Pons (tissue), 1 donor: Measurements from ENCODE around the gene CDA.
"Not testable (repeated sequence)": the region's sequence is repeated elsewhere in the genome, so short reads cannot be mapped to it uniquely, and the experiment has no call there.

ENCODE experiments used
- DNase-seq: peaks from one replicate; pipeline ENCODE4 v3.0.0-alpha.2; 2016; ENCODE audit warnings: low spot score

CDA gene

DNA sequence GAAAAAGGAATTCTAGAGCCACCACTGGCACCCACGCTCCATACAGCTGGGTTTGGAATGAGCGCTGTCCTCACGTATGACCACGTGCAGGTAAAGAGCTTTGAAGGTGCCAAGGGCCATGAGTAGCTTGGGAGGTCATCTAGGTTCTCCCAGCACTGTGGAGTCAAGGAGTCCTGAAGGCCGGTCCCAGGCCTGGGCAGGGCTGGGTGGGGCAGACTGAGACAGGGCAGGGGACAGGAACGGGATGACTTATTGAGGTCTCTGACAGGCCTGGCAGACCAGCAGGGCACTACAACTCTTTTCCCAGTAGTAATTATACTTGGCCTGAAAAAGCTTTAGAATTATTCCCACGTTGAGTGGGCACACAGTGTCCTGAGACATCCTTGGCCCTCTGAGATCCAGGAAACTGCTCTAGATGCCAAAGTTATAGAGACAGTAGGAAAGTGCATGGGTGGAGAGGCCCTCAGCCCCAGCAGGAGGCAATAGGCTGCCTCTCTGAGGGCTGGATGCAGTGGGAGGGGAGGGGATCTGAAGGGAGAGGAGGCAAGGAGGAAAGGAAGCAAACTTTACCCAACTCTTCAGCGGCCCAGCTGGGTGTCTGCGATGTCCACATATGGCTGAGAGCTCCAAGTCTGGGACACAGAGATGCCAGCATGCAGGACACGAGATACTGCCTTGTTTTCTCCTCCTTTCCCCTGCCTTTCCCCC lies 1.8 kb upstream of the CDA start:
- DNase-seq = no peak

DNA sequence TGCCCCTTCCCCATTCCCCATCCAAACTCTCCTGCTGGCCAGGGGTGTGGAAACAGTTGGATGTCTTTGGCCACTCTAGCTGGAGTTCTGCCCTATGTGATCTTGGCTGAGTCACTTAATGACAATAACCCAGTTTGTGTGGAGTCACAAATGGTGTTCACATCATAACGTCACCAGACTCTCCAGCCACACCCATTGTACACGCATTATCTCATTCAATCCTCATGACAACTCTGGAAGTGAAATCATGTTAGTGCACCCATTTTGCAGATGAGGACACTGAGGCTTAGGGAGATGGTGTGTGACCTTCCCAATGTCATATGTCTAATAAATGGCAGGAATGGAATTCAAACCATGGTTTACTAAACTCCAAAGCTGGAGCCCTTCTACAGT lies 1.2 kb upstream of the CDA start:
- DNase-seq = no peak

DNA sequence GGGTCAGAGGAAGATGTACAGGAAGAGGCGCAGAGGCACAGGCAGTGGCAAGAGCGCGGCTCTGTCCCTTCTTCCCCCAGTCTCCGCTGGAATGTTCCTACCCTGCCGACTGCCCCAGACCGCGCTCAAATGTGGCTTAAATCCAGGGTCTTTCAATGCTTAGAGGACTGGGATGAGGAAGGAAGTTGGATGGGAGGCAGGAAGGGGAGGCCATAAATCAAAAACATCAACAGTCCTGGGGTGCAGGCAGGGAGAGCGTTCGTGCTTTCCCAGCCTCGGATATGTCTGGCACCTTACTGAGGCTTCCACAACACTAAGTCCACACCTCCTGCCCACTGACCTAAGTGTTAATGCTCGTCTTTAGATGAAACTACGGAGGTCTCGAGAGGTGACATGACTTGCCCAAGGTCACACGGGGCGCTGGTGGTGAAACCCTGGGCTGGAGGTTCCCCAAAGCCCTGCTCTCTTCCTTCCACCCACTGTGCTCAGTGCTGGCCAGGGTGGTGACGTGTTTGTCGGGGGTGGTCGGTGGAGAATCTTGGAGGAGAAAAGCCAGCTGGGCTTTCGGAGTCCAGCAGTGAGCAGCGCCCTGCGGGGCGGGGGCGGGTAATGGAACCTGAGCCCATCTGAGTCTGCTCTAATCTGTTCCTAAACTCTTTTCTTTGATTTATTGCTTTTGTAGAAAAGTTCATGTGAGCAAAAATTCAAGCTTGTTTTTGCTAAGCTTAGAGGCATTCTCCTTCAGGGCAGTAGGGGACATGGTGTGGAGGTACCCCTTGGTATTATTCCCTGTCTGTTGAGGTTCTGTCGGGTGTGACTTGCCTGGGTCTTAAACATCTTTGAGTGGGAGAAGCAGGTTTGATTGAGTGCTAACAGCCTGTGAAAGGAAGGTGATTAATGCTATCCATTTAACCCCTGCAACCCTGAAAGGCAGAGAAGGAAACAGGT lies 708 bp downstream of the CDA start:
- DNase-seq = no peak

DNA sequence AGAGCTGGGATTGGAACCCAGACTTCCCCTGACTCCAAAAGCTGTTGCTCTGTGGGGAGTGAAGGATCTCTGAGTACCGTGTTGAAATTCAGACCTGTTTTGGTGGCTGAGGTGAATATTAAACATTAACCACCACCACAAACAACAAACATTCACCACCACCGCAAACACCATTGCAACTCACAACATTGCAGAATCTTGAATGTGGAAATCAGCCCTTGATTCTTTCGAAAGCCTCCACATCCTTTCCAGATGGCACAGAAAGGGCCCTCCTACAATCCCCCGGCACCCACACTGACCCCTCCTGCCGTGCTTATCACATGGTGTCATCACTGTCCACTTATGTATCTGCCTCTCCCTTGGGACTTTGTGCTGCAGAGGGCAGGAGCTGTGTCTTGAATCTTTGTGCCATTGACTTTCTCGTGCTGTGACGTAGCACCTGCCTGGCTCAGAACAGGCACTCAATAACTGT lies 1.4 kb downstream of the CDA start:
- DNase-seq = no peak

DNA sequence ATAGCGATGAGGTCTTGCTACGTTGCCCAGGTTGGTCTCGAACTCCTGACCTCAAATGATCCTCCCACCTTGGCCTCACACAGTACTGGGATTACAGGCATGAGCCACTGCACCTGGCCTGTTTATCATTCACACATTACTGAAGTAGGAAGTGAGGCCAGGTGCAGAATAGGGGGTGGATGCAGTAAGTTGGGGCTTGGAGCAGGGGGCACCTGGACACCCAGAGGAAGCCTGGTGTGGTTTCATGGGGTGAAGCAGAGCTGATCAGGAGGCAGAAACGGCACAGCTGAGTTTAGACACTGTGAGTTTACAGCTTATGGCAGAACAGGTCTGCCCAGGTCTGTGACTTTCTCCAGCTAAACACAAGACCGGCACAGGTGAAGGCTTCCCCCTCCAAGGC lies 4.9 kb downstream of the CDA start:
- no peak for DNase-seq

DNA sequence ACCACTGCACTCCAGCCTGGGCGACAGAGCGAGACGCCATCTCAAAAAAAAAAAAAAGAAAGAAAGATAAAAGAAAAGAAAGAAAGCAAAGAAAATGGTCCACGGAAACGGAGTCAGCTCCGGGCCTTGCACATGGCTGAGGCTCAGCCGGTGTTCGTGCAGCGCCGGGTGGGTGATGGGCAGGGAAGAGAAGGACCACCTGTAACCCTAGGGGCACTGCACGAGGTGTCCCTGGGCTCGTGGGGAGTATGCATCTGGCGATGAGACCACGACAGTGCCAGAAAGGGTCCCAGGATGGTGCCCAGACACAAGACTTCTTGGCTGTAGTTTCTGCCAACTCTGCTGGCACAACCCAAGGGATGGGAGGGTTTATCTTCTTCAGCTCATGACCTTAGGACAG lies 5.8 kb downstream of the CDA start:
- DNase-seq = no peak

DNA sequence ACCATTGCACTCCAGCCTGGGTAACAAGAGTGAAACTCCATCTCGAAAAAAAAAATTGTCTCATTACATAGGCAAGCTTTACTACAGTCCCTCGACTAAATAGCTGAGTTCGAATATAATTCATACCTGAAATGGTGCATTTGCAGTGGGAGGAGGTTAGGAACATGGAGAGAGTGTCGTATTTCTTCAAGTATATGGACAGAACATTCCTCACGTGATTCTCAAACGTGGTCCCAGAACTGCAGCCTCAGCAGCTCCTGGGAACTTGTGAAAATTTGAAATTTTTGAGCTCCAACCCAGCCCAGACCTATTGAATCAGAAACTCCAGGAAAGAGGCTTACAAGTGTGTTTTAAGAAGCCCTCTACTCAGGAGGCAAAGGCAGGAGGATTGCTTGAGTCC lies 7.2 kb downstream of the CDA start:
- DNase-seq = no peak

DNA sequence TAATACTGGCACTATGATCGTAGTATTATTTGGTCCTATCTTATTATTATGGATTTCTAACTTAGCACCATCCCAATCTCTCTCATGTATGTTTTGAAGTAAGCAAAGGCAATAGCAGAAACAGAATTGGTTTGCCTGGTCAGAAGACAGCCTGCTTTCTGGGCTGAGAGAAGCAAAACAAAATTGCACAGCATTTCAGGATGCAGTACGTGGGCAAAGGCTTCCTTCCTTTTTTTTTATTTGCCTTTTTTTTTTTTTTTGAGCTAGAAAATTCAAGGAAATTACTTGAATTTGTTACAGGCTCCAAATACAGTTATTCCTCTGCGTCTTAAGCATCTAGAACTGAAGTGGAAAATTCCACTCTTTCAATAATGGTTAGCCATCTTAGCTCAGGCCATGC lies 8.8 kb downstream of the CDA start:
- no peak for DNase-seq

DNA sequence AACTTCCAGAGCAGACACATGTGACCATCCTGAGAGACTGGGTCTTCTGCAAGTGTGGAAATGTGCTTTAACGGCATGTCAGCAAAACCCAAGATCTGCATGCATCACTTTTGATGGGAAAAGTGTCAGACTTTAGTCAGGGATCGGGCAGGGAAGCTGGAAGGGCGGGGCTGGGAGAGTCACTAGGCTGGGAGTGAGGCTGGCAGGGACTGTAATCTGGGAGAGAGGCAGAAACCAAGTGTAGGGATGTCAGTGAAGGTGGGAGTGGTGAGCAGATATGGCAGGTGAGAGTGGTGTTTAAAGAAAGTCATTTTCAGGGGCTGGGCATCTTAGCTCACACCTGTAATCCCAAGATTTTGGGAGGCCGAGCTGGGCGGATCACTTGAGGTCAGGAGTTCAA lies 11.3 kb downstream of the CDA start:
- DNase-seq = no peak

DNA sequence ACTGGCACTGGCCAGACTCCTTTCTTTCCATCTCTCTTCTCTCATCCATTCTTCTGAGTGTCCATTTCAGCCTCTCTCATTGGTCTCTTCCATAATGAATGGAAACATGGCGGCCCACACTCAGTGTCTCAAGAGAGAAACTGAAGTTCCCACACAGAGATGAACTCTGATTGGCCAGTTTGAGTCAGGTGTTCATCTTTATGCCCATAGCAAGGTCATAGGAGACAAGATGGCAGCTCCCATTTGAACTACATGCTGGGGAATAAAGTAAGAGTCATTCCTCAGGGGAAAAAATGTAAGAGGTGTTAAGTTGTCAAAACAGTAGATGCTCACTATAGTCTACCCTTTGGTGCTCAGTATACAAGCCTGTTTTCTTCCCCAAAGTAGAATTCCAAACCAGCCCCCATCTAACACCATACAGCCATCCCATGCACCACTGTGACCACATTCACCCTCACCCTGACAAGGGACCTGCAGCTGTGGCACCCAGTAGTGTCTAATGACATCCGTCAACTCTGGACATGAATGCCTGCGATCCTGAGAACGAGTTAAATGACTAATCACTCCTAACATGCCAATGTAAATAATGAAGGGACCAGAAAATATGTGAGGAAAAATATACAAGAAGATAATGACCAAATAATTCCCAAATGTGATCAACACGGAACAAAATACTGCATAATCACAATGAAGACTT lies 12.4 kb downstream of the CDA start:
- no peak for DNase-seq

DNA sequence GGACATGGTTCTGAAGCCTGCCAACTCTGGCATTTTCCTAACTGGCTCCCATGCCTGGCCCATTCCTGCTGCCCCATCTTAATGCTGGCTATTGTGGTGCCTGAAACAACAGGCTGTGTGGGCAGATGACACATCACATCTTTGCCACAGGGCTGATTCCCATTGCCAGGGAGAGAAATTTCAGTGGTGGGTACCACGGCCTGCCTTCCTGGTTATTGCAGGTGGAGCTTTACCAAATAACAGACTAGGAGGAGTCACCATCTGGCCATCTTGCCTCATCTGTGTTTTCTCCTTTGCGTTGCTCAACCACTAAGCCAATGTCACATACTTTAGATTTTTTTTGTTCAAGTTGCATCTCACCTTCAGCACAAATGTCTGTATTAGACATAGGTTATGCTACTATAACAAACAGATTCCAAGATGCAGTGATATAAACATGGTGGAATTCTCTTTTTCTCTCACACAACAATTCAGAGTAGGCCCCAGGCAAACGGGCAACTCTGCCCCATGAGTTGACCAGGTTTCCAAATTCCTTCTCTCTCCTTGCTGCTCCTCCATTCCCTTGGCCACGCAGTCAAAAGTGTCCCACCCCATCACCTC lies 14.1 kb downstream of the CDA start:
- no peak for DNase-seq

DNA sequence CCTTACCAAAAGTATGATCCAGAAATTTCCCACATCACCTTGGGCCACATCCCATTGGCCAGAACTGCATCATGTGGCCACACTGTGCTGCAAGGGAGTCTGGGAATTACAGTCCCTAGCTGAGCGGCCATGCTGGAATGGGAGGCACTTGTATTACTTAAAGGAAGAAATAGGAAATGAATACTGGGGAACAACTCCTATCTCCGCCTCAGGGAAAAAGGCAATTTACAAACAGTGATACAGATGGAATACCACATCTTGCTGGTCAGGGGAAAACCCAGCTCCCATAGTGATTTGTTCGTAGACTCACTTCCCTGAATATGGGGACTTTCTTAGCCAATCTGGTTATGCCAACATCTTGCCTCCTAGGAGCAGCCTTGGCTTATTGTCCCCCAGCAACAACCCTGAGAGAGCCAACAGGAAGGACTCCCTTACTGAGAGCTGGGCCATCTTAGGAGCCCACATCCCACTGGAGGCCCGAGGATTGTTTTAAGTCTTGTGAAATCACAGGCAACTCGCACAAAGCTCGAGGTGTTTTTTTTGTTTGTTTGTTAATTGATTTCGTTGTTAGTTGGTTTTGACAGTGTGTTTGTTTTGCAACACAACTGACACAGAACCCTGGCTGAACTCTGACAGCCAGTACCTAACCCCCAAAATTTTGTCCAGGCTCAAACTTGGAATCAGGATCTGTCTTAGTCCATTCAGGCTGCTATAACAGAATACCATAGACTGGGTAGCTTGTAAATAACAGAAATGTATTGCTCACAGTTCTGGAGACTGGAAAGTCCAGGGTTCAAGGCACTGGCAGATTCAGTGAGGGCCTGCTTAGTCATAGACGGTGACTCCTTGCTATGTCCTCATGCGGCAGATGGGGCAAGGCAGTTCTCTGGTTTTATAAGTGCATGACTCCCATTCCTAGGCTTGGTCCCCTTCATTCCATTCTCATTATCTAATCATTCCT lies 14.9 kb downstream of the CDA start:
- no peak for DNase-seq

DNA sequence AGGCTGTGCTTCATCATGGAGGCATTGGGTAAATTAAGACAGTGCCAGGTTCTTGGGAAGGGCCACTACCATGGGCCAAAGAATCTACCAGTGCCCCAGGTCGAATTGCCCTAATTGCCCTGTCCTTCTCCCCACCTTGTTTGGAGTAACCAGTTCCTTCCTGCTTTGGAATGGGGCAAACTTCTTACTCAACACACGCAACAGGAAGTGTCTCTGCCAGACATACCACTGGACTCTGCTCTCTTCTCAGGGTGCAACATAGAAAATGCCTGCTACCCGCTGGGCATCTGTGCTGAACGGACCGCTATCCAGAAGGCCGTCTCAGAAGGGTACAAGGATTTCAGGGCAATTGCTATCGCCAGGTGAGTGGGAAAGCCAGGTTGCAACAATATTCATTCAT lies 15.8 kb downstream of the CDA start:
- DNase-seq = no peak

DNA sequence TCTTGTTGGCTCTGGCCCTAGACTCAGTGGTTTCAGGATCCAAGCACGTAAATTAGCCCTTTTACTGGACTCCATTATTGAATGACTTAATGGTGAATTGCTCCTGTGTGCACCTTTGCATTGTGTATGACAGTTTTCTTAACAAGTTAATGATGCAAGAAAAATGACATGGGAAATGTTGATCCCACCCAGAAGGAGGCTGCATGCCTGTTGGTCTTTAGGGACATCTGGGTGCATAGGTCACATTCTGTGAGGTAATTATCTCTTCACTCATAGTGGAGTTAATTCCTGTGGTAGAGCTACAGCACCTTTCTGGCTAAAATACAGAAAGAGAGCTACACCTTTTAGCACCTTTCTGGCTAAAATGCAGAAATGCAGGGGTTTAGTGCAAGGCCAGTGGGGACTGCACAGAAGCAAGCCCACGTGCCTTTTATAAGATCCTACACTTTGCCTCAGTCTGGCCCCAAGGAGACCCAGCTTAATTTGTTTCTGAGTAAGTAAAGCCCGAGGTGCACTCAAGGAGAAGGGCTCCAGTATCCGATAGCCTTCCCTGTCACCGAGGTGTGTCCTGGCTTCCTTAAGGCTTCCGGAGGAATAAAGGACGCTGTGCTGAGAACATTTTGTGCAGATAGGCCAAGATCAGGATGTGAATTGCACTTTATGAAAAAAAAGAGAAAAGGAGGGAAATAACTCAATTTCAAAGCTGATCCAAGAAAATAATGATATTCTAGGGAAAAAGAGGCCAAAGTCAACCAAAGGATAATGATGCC lies 18.1 kb downstream of the CDA start:
- not testable (repeated sequence) for DNase-seq

DNA sequence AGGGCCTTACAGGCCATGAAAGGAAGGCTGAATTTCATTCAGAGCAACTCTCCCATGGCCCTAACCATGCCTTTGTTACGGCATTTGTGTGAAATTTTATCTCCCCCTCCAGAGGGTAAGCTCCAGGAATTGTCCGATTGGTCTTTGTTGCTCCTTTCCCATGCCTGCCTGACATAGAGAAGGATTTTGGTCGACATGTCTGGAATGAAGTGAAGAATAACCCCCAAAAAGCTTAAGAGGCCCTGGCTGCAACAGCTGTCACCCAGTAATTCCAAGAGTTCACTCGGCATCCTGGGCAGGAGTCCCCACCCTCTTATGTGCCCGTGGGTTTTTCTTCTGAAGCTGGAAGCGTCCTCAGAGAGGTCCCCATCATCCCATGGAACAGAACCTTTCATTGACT lies 20.6 kb downstream of the CDA start:
- no peak for DNase-seq

DNA sequence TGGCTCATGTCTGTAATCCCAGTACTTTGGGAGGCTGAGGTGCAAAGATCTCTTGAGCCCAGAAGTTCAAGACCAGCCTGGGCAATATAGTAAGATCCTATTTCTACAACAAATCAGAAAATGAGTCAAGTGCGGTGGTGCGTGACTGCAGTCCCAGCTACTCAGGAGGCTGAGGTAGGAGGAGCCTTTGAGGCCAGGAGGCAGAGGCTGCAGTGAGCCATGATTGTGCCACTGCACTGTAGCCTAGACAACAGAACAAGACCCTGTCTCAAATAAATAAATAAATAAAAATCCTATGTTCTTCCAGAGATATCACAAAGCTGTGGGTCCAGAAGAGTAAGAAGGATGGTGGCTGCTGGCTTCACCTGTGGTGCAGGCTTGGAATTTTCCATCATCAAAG lies 22.1 kb downstream of the CDA start:
- no peak for DNase-seq

DNA sequence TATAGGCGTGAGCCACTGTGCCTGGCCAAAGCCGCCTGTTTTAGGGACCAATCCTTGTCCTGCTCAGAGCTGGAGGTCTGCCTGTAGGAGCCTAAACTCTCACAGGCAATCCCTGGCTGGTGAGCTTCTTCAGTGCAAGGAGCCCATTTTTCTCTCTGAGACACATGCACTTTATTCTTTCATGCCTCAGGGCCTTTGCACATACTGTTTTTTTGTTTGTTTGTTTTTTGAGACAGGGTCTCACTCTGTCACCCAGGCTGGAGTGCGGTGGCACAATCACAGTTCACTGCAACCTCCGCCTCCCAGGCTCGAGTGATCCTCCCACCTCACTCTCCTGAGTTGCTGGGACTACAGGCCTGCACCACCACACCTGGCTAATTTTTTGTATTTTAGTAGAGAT lies 22.8 kb downstream of the CDA start:
- DNase-seq = no peak

DNA sequence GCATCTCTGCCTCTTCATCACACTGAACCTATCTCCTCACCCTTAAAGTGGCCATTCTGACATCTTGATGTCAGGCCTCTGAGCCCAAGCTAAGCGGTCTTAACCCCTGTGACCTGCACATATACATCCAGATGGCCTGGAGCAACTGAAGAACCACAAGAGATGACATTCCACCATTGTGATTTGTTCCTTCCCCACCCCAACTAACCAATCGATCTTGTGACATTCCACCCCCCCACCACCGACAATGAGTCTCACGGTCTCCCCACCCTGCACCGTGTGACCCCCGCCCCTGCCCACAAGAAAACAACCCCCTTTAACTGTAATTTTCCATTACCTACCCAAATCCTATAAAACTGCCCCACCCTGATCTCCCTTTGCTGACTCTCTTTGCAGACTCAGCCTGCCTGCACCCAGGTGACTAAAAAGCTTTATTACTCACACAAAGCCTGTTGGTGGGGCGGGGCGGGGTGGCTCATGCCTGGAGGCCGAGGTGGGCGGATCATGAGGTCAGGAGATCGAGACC lies 23.4 kb downstream of the CDA start:
- DNase-seq = no peak

DNA sequence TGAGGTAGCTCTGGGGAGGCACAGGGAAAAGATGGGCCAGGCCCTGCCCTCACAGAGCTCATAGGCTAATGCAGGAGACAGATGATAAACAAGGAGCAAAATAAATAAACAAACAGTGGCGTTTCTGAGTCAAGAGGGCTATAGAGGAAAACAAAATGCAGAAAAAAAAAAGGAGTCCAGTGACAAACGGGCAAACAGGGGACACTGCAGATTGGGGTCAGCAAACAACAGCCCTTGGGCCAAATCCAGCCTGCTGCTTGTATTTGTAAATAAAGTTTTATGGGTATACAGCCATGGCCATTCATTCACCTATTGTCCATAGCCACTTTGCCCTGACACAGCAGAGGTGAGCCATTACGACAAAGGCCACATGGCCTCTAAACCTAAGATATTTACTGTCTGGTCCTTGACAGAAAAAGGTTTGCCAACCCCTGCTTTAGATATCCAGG lies 25.3 kb downstream of the CDA start:
- no peak for DNase-seq
